ENCODE measurements around the gene MORC4. TPM values are rescaled to one million over a fixed set of nuclear protein-coding genes. Genes with fewer than 3 reads are reported as not detected.

Gene MORC4
- total RNA-seq, 1 experiment from 2014 or later = 69.7 TPM

GRCh38 chrX:106951230-106951629, 48.8 kb downstream of the MORC4 start:
- ChIA-PET CTCF (no interaction called here), POLR2A (no interaction called here)
- intact Hi-C loops (cut with micrococcal nuclease; ENCODE audit: unreplicated experiment) = no loop called here
- BruUV-seq (replicated peaks) = no TSS peak
- Mint-ChIP-seq H3K4me3 (ENCODE audit: unreplicated experiment) (no peak overlapping the region), H3K36me3 (ENCODE audit: insufficient read depth, unreplicated experiment) (peaks cover 52% of the 10 kb centered on the region), H3K27me3 (ENCODE audit: insufficient read depth, unreplicated experiment) (no peaks in the 10 kb centered on the region), H3K4me1 (ENCODE audit: low read depth, unreplicated experiment) (peaks cover 21% of the 10 kb centered on the region), H3K27ac (ENCODE audit: unreplicated experiment) (no peak overlapping the region), H3K9me3 (ENCODE audit: unreplicated experiment) (no peaks in the 10 kb centered on the region)
- no peak overlapping the region for H3K4me3 ChIP-seq (ENCODE audit: low read depth, low read length)
- H3K27me3 ChIP-seq (replicated peaks; ENCODE audit: control insufficient read depth, insufficient read depth, low read length) = no peaks in the 10 kb centered on the region
- no peak for DNase-seq
- no peak for TF ChIP-seq CTCF (IDR thresholded peaks at IDR 0.05; ENCODE audit: insufficient read depth in 1 of 2, low read depth in 1 of 2, low read length in 1 of 2, severe bottlenecking in 1 of 2, unreplicated experiment in 1 of 2)
- no peaks in the 10 kb centered on the region; the same call in none of the 2 replicates for H3K36me3 ChIP-seq (ENCODE audit: control insufficient read depth, insufficient read depth, low read length)
- no peaks in the 10 kb centered on the region for H3K9me3 ChIP-seq
- peaks cover 37% of the 10 kb centered on the region for H3K4me1 ChIP-seq

- ChIA-PET POLR2A (no interaction called here), CTCF (no interaction called here)
- no peak for TF ChIP-seq CTCF (IDR thresholded peaks at IDR 0.05; ENCODE audit: insufficient read depth in 1 of 2, low read depth in 1 of 2, low read length in 1 of 2, severe bottlenecking in 1 of 2, unreplicated experiment in 1 of 2)
- Histone ChIP-seq H3K4me3 (ENCODE audit: low read depth, low read length) (no peak overlapping the region), H3K4me1 (peaks cover 30% of the 10 kb centered on the region), H3K9me3 (no peaks in the 10 kb centered on the region), H3K36me3 (ENCODE audit: control insufficient read depth, insufficient read depth, low read length) (no peaks in the 10 kb centered on the region; the same call in none of the 2 replicates), H3K27me3 (replicated peaks; ENCODE audit: control insufficient read depth, insufficient read depth, low read length) (no peaks in the 10 kb centered on the region)
- H3K36me3 Mint-ChIP-seq (ENCODE audit: insufficient read depth, unreplicated experiment) = peaks cover 44% of the 10 kb centered on the region
- H3K27me3 Mint-ChIP-seq (ENCODE audit: insufficient read depth, unreplicated experiment) = no peaks in the 10 kb centered on the region
- no peaks in the 10 kb centered on the region for H3K9me3 Mint-ChIP-seq (ENCODE audit: unreplicated experiment)
- no peak for DNase-seq
- H3K27ac Mint-ChIP-seq (ENCODE audit: unreplicated experiment) = no peak overlapping the region
- intact Hi-C loops (cut with micrococcal nuclease; ENCODE audit: unreplicated experiment) = no loop called here
- no TSS peak for BruUV-seq (replicated peaks)
- no peak overlapping the region for H3K4me3 Mint-ChIP-seq (ENCODE audit: unreplicated experiment)
- H3K4me1 Mint-ChIP-seq (ENCODE audit: low read depth, unreplicated experiment) = peaks cover 15% of the 10 kb centered on the region
Measured at GRCh38 chrX:106950381-106950780, 49.6 kb downstream of the MORC4 start.

- Mint-ChIP-seq H3K27ac (ENCODE audit: unreplicated experiment) (no peak overlapping the region), H3K27me3 (ENCODE audit: insufficient read depth, unreplicated experiment) (no peaks in the 10 kb centered on the region), H3K4me3 (ENCODE audit: unreplicated experiment) (no peak overlapping the region), H3K9me3 (ENCODE audit: unreplicated experiment) (no peaks in the 10 kb centered on the region), H3K4me1 (ENCODE audit: low read depth, unreplicated experiment) (peaks cover 10% of the 10 kb centered on the region), H3K36me3 (ENCODE audit: insufficient read depth, unreplicated experiment) (peaks cover 36% of the 10 kb centered on the region)
- ChIA-PET CTCF (no interaction called here), POLR2A (no interaction called here)
- intact Hi-C loops (cut with micrococcal nuclease; ENCODE audit: unreplicated experiment) = no loop called here
- Histone ChIP-seq H3K4me3 (ENCODE audit: low read depth, low read length) (no peak overlapping the region), H3K27me3 (replicated peaks; ENCODE audit: control insufficient read depth, insufficient read depth, low read length) (no peaks in the 10 kb centered on the region), H3K9me3 (no peaks in the 10 kb centered on the region), H3K4me1 (peaks cover 21% of the 10 kb centered on the region), H3K36me3 (ENCODE audit: control insufficient read depth, insufficient read depth, low read length) (no peaks in the 10 kb centered on the region; the same call in none of the 2 replicates)
- no peak for DNase-seq
- BruUV-seq (replicated peaks) = no TSS peak
- no peak for TF ChIP-seq CTCF (IDR thresholded peaks at IDR 0.05; ENCODE audit: insufficient read depth in 1 of 2, low read depth in 1 of 2, low read length in 1 of 2, severe bottlenecking in 1 of 2, unreplicated experiment in 1 of 2)
Measured at GRCh38 chrX:106949366-106949765, 50.6 kb downstream of the MORC4 start.
